ENCODE data around the gene SOS2. TPM values are rescaled to one million over a fixed set of nuclear protein-coding genes. Genes with fewer than 3 reads are reported as not detected.

Gene SOS2
- total RNA-seq, 1 experiment from 2014 or later = 9.4 TPM

GRCh38 chr14:50117456-50117855 lies 113.9 kb downstream of the SOS2 start:
- no peak overlapping the region for H2AFZ ChIP-seq (ENCODE audit: low read length)
- H2BK5ac ChIP-seq (ENCODE audit: insufficient read length, low read length) = no peak overlapping the region
- H2BK12ac ChIP-seq (ENCODE audit: insufficient read length, low read depth, low read length) = no peak overlapping the region
- no peak overlapping the region for H3K18ac ChIP-seq (ENCODE audit: insufficient read length, low read depth, low read length)
- Mint-ChIP-seq H3K4me1 (peaks cover 9 to 16% of the 10 kb centered on the region in 2 experiments), H3K27me3 (ENCODE audit: low read depth) (no peaks in the 10 kb centered on the region), H3K27ac (peak overlapping the region in 1 of 3 experiments; percentile 86; a peak in 1 of 7 replicates), H3K4me3 (no peak overlapping the region), H3K36me3 (ENCODE audit: insufficient read depth in 1 of 3, low read depth in 3 of 3) (peaks cover 10 to 36% (median 36%) of the 10 kb centered on the region in 3 experiments; a peak in 6 of 7 replicates), H3K9me3 (no peaks in the 10 kb centered on the region)
- peaks cover 5% of the 10 kb centered on the region; the same call in 1 of the 2 replicates for H3K79me2 ChIP-seq (ENCODE audit: insufficient read depth, low read length)
- H3K27me3 ChIP-seq (ENCODE audit: insufficient read depth, low read length) = no peaks in the 10 kb centered on the region
- no peak overlapping the region for H2BK120ac ChIP-seq (ENCODE audit: low read depth, low read length, poor library complexity, severe bottlenecking)
- no peak overlapping the region for H3K4me2 ChIP-seq (ENCODE audit: insufficient read depth, insufficient read length, low read length)
- no peaks in the 10 kb centered on the region for H3K9me3 ChIP-seq (ENCODE audit: control insufficient read depth, low read depth, low read length)
- no peak overlapping the region for H2AK5ac ChIP-seq (ENCODE audit: insufficient read length, low read length)
- H3K4ac ChIP-seq (ENCODE audit: low read depth, low read length) = no peak overlapping the region
- H3K56ac ChIP-seq (ENCODE audit: insufficient read length, low read depth, low read length) = no peak overlapping the region
- no peak overlapping the region for H2BK15ac ChIP-seq (ENCODE audit: low read depth, low read length)
- no peak overlapping the region for H3T11ph ChIP-seq (ENCODE audit: low read length)
- no peaks in the 10 kb centered on the region for H3K79me1 ChIP-seq (ENCODE audit: insufficient read depth, low read depth, low read length, poor library complexity, severe bottlenecking)
- H3K9ac ChIP-seq (ENCODE audit: extremely low read depth, insufficient read length, low read length) = no peak overlapping the region
- WGBS (ENCODE audit: extremely low coverage, insufficient read length, low lambda C conversion rate) = no CpG with 5 or more reads among the region's 2 CpGs
- H4K20me1 ChIP-seq (ENCODE audit: control insufficient read depth, insufficient read depth, insufficient read length) = no peaks in the 10 kb centered on the region
- H4K91ac ChIP-seq (ENCODE audit: insufficient read length, low read depth, low read length) = no peak overlapping the region
- no peak for TF ChIP-seq CTCF (conservative IDR thresholded peaks at IDR 0.05)
- H4K5ac ChIP-seq (ENCODE audit: insufficient read length, low read depth, low read length) = no peak overlapping the region
- no peaks in the 10 kb centered on the region for H3K4me1 ChIP-seq (ENCODE audit: insufficient read depth, low read length)
- peaks cover 3% of the 10 kb centered on the region for H3K23me2 ChIP-seq (ENCODE audit: insufficient read length, low read depth, low read length, poor library complexity, severe bottlenecking)
- H3K27ac ChIP-seq (ENCODE audit: insufficient read length, low read depth, low read length) = no peak overlapping the region
- no peak overlapping the region for H4K8ac ChIP-seq (replicated peaks; ENCODE audit: insufficient read length, low read depth, low read length)
- H3K14ac ChIP-seq (ENCODE audit: insufficient read depth, low read length) = no peak overlapping the region
- no peak overlapping the region for H2BK20ac ChIP-seq (ENCODE audit: low read depth, low read length, poor library complexity, severe bottlenecking)
- no peak overlapping the region for H3K23ac ChIP-seq (ENCODE audit: insufficient read length, low read depth, low read length)
- DNase-seq = no peak

Measured in H9 (cell line).